DOHH2 (cell line): ENCODE measurements around the gene FOXK2.
A peak's percentile ranks its signal among the peaks of the same experiment; 100 is the strongest.

Experiments
- H3F3A ChIP-seq: fragments of 200-600 bp; sonication (generic), shearing (Covaris generic); 2 replicates; pipeline ENCODE4 v1.6.0; 2016; ENCODE audit warnings: antibody characterized with exemption, mild to moderate bottlenecking; ENCODE audit not compliant: control insufficient read depth, insufficient read depth
- H3K27ac ChIP-seq: fragments of 200-600 bp; sonication (generic); 2 replicates; pipeline ENCODE4 v1.5.1; 2014; ENCODE audit warnings: low read depth, mild to moderate bottlenecking, low read length, moderate library complexity
- H3K27me3 ChIP-seq: fragments of 200-600 bp; sonication (generic); 2 replicates; pipeline ENCODE4 v1.6.1; 2014; ENCODE audit warnings: mild to moderate bottlenecking, low read length, mixed read lengths; ENCODE audit not compliant: control insufficient read depth
- H3K36me3 ChIP-seq: fragments of 200-600 bp; sonication (generic); 2 replicates; pipeline ENCODE4 v1.6.1; 2014; ENCODE audit warnings: mild to moderate bottlenecking, low read length, moderate library complexity, mixed read lengths; ENCODE audit not compliant: control insufficient read depth
- H3K4me1 ChIP-seq: fragments of 200-600 bp; sonication (generic); 2 replicates; pipeline ENCODE4 v1.6.1; 2014; ENCODE audit warnings: mild to moderate bottlenecking, low read length, mixed read lengths; ENCODE audit not compliant: control insufficient read depth
- H3K4me2 ChIP-seq: fragments of 200-600 bp; sonication (generic); 2 replicates; pipeline ENCODE4 v1.6.0; 2014; ENCODE audit warnings: mild to moderate bottlenecking, low read length, moderate library complexity
- H3K4me3 ChIP-seq: fragments of 200-600 bp; sonication (generic); 2 replicates; pipeline ENCODE4 v1.5.1; 2014; ENCODE audit warnings: mild to moderate bottlenecking, low read length, mixed read lengths
- H3K79me2 ChIP-seq: fragments of 200-600 bp; sonication (generic); 2 replicates; pipeline ENCODE4 v1.6.1; 2014; ENCODE audit warnings: mild to moderate bottlenecking, low read length, mixed read lengths; ENCODE audit not compliant: control insufficient read depth
- H3K9me2 ChIP-seq: fragments of 200-600 bp; sonication (generic); replicated peaks from 2 replicates; pipeline ENCODE4 v1.6.1; 2014; ENCODE audit warnings: mild to moderate bottlenecking, low read length, mixed read lengths; ENCODE audit not compliant: control insufficient read depth
- H3K9me3 ChIP-seq: fragments of 200-600 bp; sonication (generic); 2 replicates; pipeline ENCODE4 v1.6.1; 2014; ENCODE audit warnings: antibody characterized with exemption, low read length, mixed read lengths; ENCODE audit not compliant: control insufficient read depth, insufficient read depth
- H4K20me1 ChIP-seq: fragments of 200-600 bp; sonication (generic); 2 replicates; pipeline ENCODE4 v1.6.0; 2014; ENCODE audit warnings: low read depth, mild to moderate bottlenecking, antibody characterized with exemption, low read length, moderate library complexity; ENCODE audit not compliant: control insufficient read depth, insufficient read depth
- CTCF ChIP-seq: fragments of 200-600 bp; sonication (generic); IDR thresholded peaks from one replicate; pipeline ENCODE4 v1.5.1; 2014; ENCODE audit warnings: antibody characterized with exemption, mild to moderate bottlenecking, low read depth, low read length; ENCODE audit not compliant: poor library complexity, severe bottlenecking
- EZH2phosphoT487 ChIP-seq: fragments of 200-600 bp; sonication (generic); IDR thresholded peaks from 2 replicates; pipeline ENCODE4 v1.6.1; 2017; ENCODE audit warnings: borderline replicate concordance, mild to moderate bottlenecking, antibody characterized with exemption, low read length, moderate library complexity, mixed read lengths

FOXK2 gene

GRCh38 chr17:82518826-82519810 is at the start of gene FOXK2:
TSS of gene FOXK2 (plus strand) at chr17:82519732. CDS start at chr17:82519889, 157 bp downstream.
- Histone ChIP-seq H3K27me3 (no peaks in the 10 kb centered on the region), H3K36me3 (peaks cover 16% of the 10 kb centered on the region), H3K4me2 (peak within 1 kb of the TSS; percentile 79), H3K79me2 (peaks cover 43% of the 10 kb centered on the region), H3K27ac (peak within 1 kb of the TSS; percentile 75), H4K20me1 (peaks cover 14% of the 10 kb centered on the region), H3K9me3 (no peaks in the 10 kb centered on the region), H3K4me1 (peaks cover 42% of the 10 kb centered on the region), H3K9me2 (no peaks in the 10 kb centered on the region), H3K4me3 (peak within 1 kb of the TSS; percentile 86), H3F3A (no peaks in the 10 kb centered on the region; the same call in 1 of the 2 replicates)
- no peak for TF ChIP-seq EZH2phosphoT487
- no peak for TF ChIP-seq CTCF

GRCh38 chr17:82470065-82470464 is 49.5 kb upstream of the FOXK2 start:
- peaks cover 68% of the 10 kb centered on the region for H3K36me3 ChIP-seq
- no peaks in the 10 kb centered on the region for H3K79me2 ChIP-seq
- no peaks in the 10 kb centered on the region for H4K20me1 ChIP-seq
- no peaks in the 10 kb centered on the region for H3K27me3 ChIP-seq
- no peaks in the 10 kb centered on the region for H3K9me2 ChIP-seq
- H3K4me1 ChIP-seq: no peaks in the 10 kb centered on the region
- TF ChIP-seq CTCF (no peak), EZH2phosphoT487 (no peak)
- H3F3A ChIP-seq: no peaks in the 10 kb centered on the region
- no peaks in the 10 kb centered on the region for H3K9me3 ChIP-seq
- H3K27ac ChIP-seq: no peak overlapping the region
- no peak overlapping the region for H3K4me3 ChIP-seq
- no peak overlapping the region for H3K4me2 ChIP-seq

DNA sequence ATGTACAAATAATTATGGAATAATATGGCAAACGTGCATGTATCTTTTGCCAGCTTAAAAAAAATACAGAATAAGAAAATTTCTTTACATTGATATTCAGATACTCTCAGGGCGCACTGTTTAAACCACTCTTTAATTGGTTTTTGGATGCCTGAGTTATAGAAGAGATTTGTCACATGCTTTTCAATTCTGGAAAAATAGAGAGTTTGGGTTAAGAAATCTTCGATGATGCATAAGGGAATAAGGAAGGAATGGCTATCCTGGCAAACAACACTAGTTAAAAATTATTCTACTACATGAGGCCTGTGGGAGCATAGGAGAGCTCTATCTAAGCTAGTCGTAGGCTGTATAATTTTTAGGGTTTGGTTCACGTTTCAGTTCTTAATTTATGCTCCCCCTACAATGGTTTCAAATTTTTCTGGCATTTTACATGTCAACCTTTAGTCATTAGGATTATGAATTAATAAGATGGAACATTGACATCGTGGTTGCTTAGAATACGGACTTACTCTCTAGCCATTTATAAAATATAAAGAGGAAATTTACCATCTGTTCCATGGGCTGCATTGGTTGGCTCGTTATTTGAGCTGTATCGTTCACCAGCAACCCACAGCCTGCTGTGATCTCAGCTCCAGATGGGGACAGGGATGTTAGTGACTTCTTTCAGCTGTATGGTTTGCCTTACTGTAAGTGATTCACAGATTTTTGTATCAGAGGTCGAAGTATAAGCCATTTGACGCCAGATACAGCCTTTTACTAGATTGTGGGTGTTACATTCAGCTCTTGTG is 45.1 kb upstream of the FOXK2 start:
- TF ChIP-seq CTCF (no peak), EZH2phosphoT487 (no peak)
- H3F3A ChIP-seq: no peaks in the 10 kb centered on the region
- H3K36me3 ChIP-seq: peaks cover 56% of the 10 kb centered on the region

More for the DNA sequence above, 45.1 kb upstream of the FOXK2 start:
- no peak overlapping the region for H3K27ac ChIP-seq
- H4K20me1 ChIP-seq: no peaks in the 10 kb centered on the region
- no peak overlapping the region for H3K4me2 ChIP-seq
- no peaks in the 10 kb centered on the region for H3K9me2 ChIP-seq
- H3K27me3 ChIP-seq: no peaks in the 10 kb centered on the region
- H3K4me1 ChIP-seq: no peaks in the 10 kb centered on the region
- no peaks in the 10 kb centered on the region for H3K9me3 ChIP-seq
- no peaks in the 10 kb centered on the region for H3K79me2 ChIP-seq
- H3K4me3 ChIP-seq: no peak overlapping the region
